Retina (tissue), 1 donor: ENCODE data around the gene SLC38A10.

Experiments used
- DNase-seq: peaks from one replicate; pipeline ENCODE4 v3.0.0-alpha.2; 2016

SLC38A10 gene

GRCh38 chr17:81200201-81200600 is 94.9 kb downstream of the SLC38A10 start:
- no peak for DNase-seq

GRCh38 chr17:81199482-81199830 is 95.7 kb downstream of the SLC38A10 start:
- no peak for DNase-seq

- DNase-seq = no peak
Measured at GRCh38 chr17:81198826-81199481, 96.2 kb downstream of the SLC38A10 start.

GRCh38 chr17:81197831-81198490 is 97.1 kb downstream of the SLC38A10 start:
- no peak for DNase-seq

GRCh38 chr17:81197409-81197795 is 97.7 kb downstream of the SLC38A10 start:
- DNase-seq = no peak

- no peak for DNase-seq
Measured at GRCh38 chr17:81196505-81197408, 98.3 kb downstream of the SLC38A10 start.

GRCh38 chr17:81195941-81196495 is 99.1 kb downstream of the SLC38A10 start:
- DNase-seq = no peak
